SU-DHL-6 (cell line): Measurements from ENCODE around the gene PIPOX.

Experiments
- H2AFZ ChIP-seq: fragments of 200-600 bp; sonication (generic); 2 replicates; pipeline ENCODE4 v1.6.1; 2014; ENCODE audit warnings: low read depth, mild to moderate bottlenecking, moderate library complexity, mixed read lengths, antibody characterized with exemption, low read length; ENCODE audit not compliant: severe bottlenecking
- H3F3A ChIP-seq: fragments of 200-600 bp; shearing (Covaris generic); 2 replicates; pipeline ENCODE4 v1.6.0; 2016; ENCODE audit warnings: antibody characterized with exemption, mild to moderate bottlenecking; ENCODE audit not compliant: insufficient read depth
- H3K27ac ChIP-seq: fragments of 200-600 bp; sonication (generic); 2 replicates; pipeline ENCODE4 v1.5.1; 2016; ENCODE audit warnings: low read depth, mild to moderate bottlenecking, low read length, moderate library complexity, mixed read lengths
- H3K27me3 ChIP-seq: fragments of 200-600 bp; sonication (generic), shearing (Covaris generic); 2 replicates; pipeline ENCODE4 v1.6.0; 2014; ENCODE audit warnings: mild to moderate bottlenecking, low read length
- H3K36me3 ChIP-seq: fragments of 200-600 bp; sonication (generic); 2 replicates; pipeline ENCODE4 v1.6.1; 2014; ENCODE audit warnings: mild to moderate bottlenecking, low read length, mixed read lengths
- H3K4me2 ChIP-seq: fragments of 300-600, 200-600 bp; shearing (Covaris generic), sonication (generic); 2 replicates; pipeline ENCODE4 v1.6.0; 2014; ENCODE audit warnings: low read length, low read depth, mild to moderate bottlenecking; ENCODE audit not compliant: poor library complexity, severe bottlenecking
- H3K4me3 ChIP-seq: fragments of 200-600 bp; sonication (generic); 2 replicates; pipeline ENCODE4 v1.5.1; 2014; ENCODE audit warnings: antibody characterized with exemption, low read length, mild to moderate bottlenecking, mixed read lengths; ENCODE audit not compliant: insufficient read depth, poor library complexity, severe bottlenecking
- H3K79me2 ChIP-seq: fragments of 200-600 bp; sonication (generic); 2 replicates; pipeline ENCODE4 v1.6.1; 2014; ENCODE audit warnings: mild to moderate bottlenecking, low read length, moderate library complexity; ENCODE audit not compliant: insufficient read depth
- H3K9ac ChIP-seq: fragments of 200-600 bp; sonication (generic); 2 replicates; pipeline ENCODE4 v1.7.0; 2014; ENCODE audit warnings: mild to moderate bottlenecking, low read length
- H3K9me2 ChIP-seq: fragments of 200-600 bp; sonication (generic); replicated peaks from 2 replicates; pipeline ENCODE4 v1.6.1; 2014; ENCODE audit warnings: low read length; ENCODE audit not compliant: insufficient read depth
- H3K9me3 ChIP-seq: fragments of 200-600 bp; sonication (generic); 2 replicates; pipeline ENCODE4 v1.6.1; 2014; ENCODE audit warnings: low read length, mixed read lengths; ENCODE audit not compliant: insufficient read depth
- H4K20me1 ChIP-seq: fragments of 200-600 bp; sonication (generic); 2 replicates; pipeline ENCODE4 v1.6.1; 2014; ENCODE audit warnings: low read depth, mild to moderate bottlenecking, antibody characterized with exemption, low read length, moderate library complexity, mixed read lengths
- CTCF ChIP-seq: fragments of 200-600 bp; sonication (generic); IDR thresholded peaks from one replicate; pipeline ENCODE4 v1.5.1; 2017; ENCODE audit warnings: antibody characterized with exemption, mild to moderate bottlenecking, low read length, moderate library complexity; ENCODE audit not compliant: insufficient read depth, poor library complexity, severe bottlenecking
- EZH2phosphoT487 ChIP-seq: fragments of 200-600 bp; sonication (generic), shearing (Covaris generic); conservative IDR thresholded peaks from 2 replicates; pipeline ENCODE4 v1.6.1; 2018; ENCODE audit warnings: mild to moderate bottlenecking, antibody characterized with exemption, low read length, moderate library complexity, mixed read lengths

The PIPOX gene

GRCh38 chr17:29002811-29003210 lies 40.1 kb upstream of the PIPOX start:
- Histone ChIP-seq H3K27ac (no peak overlapping the region), H3F3A (no peaks in the 10 kb centered on the region), H3K79me2 (no peaks in the 10 kb centered on the region), H3K9me3 (no peaks in the 10 kb centered on the region), H3K9ac (no peak overlapping the region), H3K27me3 (no peaks in the 10 kb centered on the region), H3K4me2 (no peak overlapping the region), H3K36me3 (no peaks in the 10 kb centered on the region), H4K20me1 (no peaks in the 10 kb centered on the region), H2AFZ (no peak overlapping the region), H3K9me2 (no peaks in the 10 kb centered on the region), H3K4me3 (no peak overlapping the region)
- TF ChIP-seq CTCF (no peak), EZH2phosphoT487 (no peak)

DNA sequence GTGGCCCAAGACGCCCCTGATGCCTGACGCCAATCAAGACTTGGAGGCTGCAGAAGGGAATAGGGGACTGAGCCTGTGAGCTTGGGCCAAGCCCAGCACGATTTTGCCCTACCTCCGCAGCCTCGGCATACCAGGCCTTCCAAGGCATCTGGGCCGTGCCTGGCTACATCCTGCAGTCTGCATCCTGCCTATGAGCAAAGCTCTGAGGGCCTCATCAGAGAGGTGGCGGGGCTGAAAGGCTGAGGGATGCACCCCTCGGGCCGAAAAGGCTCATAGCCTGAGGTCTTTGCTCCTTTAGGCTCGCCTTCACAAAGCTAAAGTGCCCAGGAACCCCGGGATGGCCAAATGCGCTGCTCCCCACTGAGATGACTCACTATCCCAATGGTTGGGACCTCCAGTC lies 39.7 kb upstream of the PIPOX start:
- Histone ChIP-seq H3K4me2 (no peak overlapping the region), H3K9me2 (no peaks in the 10 kb centered on the region), H3K4me3 (no peak overlapping the region), H4K20me1 (no peaks in the 10 kb centered on the region), H2AFZ (no peak overlapping the region), H3K79me2 (no peaks in the 10 kb centered on the region), H3F3A (no peaks in the 10 kb centered on the region), H3K36me3 (no peaks in the 10 kb centered on the region), H3K27me3 (no peaks in the 10 kb centered on the region), H3K27ac (no peak overlapping the region), H3K9ac (no peak overlapping the region), H3K9me3 (no peaks in the 10 kb centered on the region)
- TF ChIP-seq EZH2phosphoT487 (no peak), CTCF (no peak)

DNA sequence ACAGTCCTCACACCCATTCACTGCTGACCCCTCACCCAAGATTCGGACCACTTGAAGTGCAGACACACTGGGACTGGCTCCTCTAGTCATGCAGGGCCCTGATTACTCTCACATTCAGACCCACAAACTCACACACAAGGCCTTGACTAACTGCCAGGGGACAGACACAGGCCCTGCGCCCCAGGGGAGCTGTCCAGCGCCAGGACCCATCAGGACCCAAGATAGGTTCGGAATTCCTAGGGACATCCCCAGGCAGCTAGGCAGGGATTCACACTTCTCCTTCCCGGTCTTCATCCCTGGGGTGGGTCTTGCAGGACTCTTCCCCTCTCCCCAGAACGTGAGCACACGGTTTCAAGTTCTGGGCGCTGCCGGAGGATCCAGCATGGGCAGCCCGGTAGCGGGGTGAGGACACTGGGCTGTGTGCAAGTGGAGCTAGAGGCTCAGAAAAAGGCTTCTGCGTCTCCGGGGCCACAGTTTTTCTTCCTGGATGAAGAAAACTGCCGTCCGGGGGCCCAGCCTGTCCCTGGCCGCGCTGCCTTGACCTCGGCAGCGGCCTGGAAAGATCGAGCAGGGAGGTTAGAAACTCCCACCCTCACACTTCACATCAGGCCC lies 38.8 kb upstream of the PIPOX start:
- H3F3A ChIP-seq = no peaks in the 10 kb centered on the region
- no peaks in the 10 kb centered on the region for H3K36me3 ChIP-seq
- no peaks in the 10 kb centered on the region for H3K79me2 ChIP-seq
- no peak overlapping the region for H2AFZ ChIP-seq
- no peak overlapping the region for H3K27ac ChIP-seq
- TF ChIP-seq CTCF = no peak
- TF ChIP-seq EZH2phosphoT487 = no peak
- H3K4me2 ChIP-seq = no peak overlapping the region
- no peaks in the 10 kb centered on the region for H3K9me2 ChIP-seq
- H3K27me3 ChIP-seq = no peaks in the 10 kb centered on the region
- H3K9me3 ChIP-seq = no peaks in the 10 kb centered on the region
- H3K4me3 ChIP-seq = no peak overlapping the region
- H3K9ac ChIP-seq = no peak overlapping the region
- H4K20me1 ChIP-seq = no peaks in the 10 kb centered on the region
